T-helper 2 cell (primary cell): ENCODE results near the gene ZSCAN23.
"Not testable (repeated sequence)": the region's sequence is repeated elsewhere in the genome, so short reads cannot be mapped to it uniquely, and the experiment has no call there.

Source experiments
- DNase-seq, 5 experiments: peaks; one replicate each; pipeline versions ENCODE4 v3.0.0 to v3.0.0-alpha.2; 2012 to 2022

The ZSCAN23 gene

DNA sequence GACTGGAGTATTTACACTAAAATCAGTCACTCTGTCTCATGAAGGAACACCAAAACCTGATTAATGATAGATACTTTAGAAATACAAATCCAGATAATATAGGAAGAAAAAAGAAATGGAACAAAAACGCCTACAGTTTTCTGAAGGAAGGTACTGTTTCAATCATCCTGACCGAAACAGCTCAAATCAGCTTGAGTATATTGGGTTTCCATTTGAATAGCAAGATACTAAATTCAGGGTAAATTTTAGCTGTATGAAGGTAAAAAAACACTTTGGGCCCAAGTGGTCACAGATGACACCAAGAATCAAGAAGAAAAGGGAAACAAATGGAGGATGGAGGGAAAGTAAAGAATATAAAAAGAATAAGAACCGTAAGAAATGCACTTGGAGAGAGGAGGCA lies 6.9 kb downstream of the ZSCAN23 start:
- DNase-seq: no peak

DNA sequence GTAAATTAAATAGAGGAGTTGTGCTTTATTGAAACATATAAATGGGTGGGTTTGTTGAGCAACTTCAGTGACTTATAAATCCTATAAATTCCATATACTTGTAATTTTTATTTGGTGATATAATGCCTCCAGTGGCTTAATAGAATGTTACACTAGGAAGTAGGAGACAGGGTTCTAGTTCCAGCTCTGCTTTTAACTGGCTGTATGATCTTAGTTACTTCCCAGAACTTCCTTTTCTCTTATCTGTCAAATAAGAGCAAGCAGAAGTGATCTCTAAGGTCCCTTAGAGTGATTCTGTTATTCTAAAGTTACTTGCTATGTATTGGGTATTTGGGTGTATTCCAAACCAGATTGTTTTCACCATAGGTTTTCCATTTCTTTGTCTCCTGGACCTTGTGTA lies 10.2 kb downstream of the ZSCAN23 start:
- DNase-seq: no peak

DNA sequence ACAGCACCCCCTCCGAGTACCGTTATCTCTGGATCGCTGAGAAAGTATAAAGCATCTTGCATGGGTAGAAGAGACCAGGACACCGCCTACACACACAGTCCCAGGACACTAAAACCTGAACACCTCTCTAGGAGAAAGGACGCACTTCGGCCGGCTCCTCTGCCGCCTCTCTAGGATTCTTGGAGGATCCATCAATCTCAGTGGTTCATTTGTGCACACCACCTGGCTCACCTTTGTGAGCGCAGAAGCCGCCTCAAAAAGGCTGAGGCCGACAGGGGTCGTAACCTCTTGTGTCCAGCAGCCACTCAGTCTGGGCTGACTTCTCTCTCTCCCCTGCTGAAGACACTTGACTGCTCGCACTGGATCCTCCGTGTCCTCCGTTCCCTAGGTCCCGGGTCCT lies 13.5 kb downstream of the ZSCAN23 start:
- no peak for DNase-seq

DNA sequence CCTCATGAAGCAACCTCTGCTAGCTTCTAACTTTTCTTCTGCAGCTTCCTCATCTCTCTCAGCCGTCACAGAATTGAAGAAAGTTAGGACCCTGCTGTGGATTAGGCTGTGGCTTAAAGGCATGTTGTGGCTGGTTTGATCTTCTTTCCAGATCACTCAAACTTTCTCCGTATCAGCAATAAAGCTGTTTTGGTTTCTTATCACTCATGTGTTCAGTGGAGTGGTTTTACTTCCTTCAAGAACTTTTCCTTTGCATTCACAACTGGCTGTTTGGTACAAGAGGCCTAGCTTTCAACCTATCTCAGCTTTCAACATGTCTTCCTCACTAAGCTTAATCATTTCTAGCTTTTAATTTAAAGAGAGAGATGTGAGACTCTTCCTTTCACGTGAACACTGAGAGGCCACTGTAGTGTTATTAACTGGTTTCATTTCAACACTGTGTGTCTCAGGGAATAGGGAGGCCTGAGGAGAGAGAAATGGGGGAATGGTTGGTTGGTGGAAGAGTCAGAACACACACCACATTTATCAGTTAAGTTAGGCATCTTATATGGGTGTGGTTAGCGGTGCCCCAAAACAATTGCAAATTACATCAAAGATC lies 17.2 kb downstream of the ZSCAN23 start:
- peak in 1 of 5 experiments; percentile 76 for DNase-seq

DNA sequence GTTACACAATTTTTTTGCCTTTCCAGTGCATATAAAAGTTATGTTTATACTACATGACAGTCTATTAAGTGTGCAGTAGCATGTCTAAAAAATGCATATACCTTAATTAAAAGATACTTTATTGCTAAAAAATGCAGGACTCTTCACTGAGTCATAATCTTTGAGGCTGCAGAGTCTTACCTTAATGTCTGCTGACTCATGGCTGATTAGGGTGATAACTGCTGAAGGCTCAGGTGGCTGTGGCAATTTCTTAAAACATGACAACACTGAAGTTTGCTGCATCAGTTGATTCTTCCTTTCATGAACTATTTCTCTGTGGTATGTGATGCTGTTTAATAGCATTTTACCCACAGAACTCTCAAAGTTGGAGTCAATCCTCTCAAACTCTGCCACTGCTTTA lies 19.1 kb downstream of the ZSCAN23 start:
- peak in 1 of 5 experiments; percentile 73 for DNase-seq

DNA sequence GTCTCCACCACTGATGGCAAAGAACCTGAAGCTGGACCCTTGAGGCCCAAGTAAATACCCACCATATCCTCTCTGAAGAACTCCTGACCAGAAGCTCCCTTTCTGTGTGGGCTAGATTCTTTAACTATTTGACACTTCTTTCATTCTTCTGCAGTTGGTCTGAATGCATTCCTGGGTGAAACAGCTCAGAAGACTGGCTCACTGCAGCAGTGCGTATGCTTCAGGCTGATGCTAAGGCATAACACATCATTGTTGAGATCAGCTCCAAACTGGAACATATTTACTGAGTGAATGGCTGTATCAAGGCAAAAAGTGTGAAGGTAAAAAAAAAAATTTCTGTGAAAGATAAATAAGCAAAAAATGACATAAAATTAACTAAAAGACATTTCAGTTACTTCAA lies 19.7 kb downstream of the ZSCAN23 start:
- no peak for DNase-seq

DNA sequence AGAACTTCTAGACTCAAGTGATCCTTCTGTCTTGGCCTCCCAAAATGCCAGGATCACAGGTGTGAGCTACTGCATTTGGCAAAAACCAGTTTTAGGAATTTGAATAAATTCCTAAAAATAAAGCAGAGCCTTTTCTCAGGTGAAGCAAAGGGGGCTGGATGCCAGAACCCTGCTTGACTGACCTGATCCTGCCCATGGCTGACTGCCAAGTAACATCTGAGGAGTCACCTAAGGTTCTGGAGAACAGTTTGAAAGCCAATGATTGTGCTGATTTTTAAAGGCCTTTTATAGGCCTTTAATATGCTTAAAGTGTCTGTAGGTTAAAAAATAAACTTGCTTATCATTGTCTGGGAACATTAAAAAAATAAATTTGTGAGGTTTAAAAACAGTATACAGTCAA lies 29.6 kb downstream of the ZSCAN23 start:
- no peak for DNase-seq

DNA sequence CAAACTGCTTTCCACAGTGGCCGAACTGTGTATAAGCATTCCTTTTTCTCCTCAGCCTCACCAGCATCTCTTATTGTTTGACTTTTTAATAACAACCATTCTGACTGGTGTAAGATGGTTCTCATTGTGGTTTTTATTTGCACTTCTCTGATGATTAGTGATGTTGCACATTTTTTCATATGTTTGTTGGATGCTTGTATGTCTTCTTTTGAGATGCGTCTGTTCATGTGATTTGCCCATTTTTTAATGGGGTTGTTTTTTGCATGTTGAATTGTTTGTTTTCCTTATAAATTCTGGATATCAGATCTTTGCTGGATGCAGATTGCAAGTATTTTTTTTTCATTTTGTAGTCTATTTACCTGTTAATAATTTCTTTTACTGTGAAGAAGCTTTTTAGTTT lies 32.5 kb downstream of the ZSCAN23 start:
- DNase-seq: no peak

DNA sequence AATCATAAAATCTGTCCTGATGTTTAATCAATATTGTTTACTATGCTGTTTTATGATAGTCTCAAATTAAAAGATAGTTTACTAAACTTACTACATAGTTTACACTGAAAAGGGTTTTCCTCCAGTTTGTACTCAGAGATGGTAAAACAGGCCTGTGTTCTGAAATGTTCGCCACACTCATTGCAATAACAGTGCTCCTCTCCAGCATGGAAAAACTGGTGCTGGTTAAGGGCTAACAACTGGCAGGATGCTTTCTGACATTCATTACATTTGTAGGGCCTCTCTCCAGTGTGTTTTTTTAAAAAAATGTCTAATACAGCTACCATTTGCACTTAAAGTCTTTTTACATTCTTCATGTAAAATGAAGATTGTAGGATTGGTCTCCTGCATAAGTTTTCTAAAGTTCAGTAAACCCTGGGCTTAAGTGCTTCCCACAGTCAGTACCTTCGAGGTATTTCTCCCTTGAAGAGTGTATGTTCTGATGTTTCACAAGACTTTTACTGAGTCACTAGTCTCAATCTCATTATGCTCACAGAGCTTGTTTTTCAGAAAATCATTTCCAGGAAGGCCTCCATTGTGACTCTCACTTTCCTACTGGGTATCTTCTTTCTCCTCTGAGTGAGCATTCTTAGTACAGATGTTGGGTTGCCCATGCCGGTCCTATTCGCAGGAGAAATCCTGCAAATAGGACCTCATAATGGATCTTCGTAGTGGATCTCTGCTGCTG lies 35.1 kb downstream of the ZSCAN23 start:
- DNase-seq: no peak

DNA sequence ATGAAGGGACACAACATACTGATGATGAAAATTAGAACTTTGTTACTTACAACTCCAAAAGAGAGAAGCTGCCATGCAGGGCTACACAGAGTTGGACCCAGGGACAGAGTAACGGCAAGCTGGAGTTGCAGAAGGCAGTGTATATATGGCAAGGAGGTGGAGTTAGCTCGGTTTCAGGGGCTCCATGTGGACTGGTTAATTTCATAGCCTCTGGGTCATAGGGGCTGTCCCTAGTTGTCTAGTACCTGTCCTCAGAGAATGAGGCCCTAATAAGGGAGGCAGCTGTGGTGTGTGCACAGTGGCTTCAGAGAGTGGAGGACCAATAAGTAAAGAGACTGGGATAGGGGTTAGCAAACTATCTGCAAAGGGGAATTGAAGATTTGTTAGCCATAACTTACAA lies 35.9 kb downstream of the ZSCAN23 start:
- DNase-seq: no peak

DNA sequence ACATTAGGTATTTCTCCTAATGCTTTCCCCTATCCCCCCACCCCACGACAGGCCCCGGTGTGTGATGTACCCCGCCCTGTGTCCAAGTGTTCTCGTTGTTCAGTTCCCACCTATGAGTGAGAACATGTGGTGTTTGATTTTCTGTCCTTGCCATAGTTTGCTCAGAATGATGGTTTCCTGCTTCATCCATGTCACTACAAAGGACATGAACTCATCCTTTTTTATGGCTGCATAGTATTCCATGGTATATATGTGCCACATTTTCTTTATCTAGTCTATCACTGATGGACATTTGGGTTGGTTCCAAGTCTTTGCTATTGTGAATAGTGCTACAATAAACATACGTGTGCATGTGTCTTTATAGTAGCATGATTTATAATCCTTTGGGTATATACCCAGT lies 39.4 kb downstream of the ZSCAN23 start:
- not testable (repeated sequence) for DNase-seq

DNA sequence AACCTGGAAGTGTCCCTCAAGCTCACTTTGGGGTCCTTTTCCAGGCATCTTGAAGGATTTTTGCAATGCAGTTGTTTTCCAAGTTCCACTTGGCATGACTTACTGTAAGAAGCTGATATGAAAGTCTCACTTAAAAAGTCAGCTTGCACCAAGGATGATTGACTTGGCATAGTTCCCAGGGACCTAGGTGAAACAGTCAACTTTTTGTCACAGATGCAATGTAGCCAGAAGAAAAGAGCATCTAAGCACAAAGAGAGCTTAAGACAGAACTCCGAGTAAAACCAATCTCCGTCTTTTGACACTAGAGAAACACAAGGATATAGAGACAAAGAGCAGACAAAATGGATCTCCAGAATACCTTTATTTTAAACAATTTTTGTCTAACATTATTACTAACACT lies 41.1 kb downstream of the ZSCAN23 start:
- DNase-seq: no peak

DNA sequence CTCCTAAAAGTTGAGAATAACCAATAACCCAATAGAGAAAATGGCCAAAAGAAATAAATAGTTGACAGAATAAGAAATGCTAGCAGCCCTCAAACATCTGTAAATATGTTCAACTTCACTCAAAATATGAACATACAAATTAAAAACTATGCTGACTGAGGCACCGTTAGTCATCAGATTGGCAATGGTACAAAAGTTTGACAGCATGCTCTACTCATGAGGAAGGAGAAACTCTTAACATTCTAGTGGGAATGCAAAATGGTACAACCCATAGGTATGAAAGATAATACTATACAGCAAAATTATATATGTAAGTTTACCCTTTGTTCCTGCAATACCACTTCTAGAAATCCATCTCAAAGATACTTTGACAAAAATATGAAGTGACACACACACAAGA lies 42.1 kb downstream of the ZSCAN23 start:
- no peak for DNase-seq

DNA sequence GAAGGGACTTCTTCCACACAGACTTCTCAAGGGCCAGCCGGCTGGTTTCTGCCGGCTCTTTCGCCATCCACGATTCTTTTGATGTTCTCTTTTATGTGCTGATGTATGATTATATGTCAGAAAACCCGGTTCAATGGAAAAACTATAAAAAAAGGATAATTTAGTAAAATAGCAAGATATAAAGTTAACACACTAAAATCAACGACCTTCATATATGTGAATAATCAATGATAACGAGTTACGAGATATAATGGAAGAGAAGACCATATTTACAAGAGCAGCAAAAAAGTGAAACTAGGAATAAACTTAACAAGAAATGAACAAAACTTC lies 43.2 kb downstream of the ZSCAN23 start:
- DNase-seq: no peak

DNA sequence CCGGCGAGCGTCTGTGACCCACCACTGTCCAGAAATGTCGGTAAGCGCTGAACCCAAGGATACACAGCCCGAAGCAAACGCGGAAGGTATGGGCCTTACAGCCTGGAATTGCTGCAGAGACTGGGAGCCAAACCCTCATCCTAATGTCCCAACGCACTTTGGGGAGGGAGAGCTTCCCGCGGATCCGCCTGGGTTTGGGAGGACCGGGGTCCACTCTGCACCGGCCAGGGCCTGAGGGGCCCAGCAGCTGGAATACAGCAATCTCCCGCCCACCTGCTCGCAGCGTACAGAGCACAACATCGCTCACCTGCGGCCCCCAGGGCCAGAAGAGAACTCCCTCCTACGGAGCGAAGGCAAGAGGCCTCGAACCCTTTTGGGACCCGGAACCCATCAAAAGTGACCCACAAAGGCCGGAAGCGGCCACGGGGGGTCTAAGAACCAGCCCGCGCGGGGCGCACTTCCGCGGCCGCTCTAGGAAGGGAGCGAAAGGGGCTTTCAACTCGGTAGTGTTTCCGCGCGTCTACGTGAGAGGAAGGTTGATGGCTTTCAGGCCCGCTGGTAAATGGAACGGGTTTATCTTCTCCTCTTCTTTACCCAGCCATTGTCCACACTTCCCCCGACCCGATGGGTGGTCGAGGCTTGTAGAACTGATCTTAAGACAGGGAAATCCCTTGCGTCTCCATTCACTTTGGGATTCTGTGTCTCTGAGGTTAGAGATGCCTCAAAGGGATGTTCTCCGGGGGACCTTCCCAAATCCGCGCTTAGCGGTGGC lies 43.8 kb downstream of the ZSCAN23 start, which contains the start of gene ZSCAN12:
Gene ZSCAN12 (minus strand): TSS at position 398 of the 772 bp plus-strand sequence. CDS start 1,342 bp downstream, outside the sequence.
- peak; percentile 42 to 93 (median 61) for DNase-seq

DNA sequence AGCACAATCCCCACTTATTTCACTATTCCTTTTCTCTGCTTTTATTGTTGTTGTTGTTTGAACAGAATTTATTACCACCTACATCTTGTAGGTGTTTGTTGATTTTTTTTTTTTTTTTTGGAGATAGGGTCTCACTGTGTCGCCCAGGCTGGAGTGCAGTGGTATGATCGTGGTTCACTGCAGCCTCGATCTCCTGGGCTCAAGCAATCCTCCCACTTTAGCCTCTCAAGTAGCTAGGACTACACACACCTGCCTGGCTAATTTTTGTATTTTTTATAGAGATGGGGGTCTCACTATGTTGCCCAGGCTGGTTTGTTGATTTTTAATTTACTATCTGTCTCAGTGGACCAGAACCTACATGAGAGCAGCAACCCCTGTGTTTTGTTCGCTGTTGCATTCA lies 47.4 kb downstream of the ZSCAN23 start:
- DNase-seq: no peak

DNA sequence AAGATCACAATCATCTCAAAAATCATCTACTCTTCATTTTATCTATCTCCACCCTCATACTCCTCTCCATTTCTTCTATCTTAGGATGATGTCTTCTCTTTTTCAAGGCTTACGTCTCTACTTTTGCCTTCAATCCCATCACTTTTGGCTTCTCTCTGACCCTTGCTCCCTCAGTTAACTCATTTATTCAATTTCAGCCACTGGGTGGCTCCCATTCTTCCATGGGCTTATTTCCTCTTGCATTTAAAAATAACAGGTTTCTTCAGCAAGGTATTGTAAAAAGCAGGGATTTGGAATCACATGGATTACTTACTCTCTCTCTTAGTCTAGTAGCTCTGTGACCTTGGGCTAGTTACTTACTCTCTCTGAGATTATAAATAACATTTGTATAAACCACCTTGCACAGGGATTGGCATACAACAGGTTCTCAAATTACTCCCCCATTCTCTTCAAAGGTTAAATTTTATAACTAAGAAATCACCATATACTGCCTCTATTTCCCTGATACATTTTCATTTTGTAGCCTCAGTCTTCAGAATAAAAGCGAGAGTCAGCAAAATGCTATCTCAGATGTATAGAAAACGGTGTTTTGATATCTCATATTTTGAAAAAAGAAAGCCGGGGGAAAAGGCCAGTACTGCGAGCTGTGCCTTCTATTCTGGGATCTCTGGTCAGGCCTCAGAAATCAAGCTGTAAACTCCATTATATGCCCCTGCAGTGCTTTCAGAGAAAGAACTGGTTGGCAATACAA lies 49.2 kb downstream of the ZSCAN23 start:
- DNase-seq: no peak

DNA sequence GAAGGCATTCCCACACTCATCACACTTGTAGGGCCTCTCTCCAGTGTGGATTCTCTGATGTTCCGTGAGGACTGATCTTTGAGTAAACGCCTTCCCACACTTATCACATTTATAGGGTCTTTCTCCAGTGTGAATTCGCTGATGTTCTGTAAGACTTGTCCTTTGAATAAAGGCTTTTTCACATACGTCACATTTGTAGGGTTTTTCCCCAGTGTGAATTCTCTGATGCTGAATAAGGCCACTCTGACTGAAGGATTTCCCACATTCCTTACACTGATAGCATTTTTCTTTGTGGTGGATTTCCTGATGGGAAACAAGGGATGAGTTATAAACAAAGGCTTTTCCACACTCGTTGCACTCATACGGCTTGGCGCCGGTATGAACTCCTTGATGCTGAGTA lies 52.6 kb downstream of the ZSCAN23 start:
- DNase-seq: no peak

DNA sequence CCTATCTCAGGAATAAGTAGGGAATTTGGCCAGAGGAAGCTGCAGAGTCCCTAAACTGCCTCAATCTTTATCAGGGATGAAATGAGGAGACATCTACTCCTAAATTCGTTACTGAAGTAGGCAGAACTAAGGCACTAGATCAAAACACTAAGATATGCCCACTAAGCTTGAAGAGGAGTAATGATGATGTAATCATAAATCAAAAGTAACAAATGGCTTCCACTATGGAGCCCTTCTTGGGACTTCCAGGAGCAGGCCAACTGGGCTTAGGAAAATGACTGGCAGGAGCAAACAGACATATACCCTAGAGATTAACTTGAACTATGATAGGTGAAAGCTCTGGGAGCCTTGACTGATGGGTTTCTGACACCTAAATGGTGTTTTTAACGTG lies 59.2 kb downstream of the ZSCAN23 start:
- DNase-seq: no peak

DNA sequence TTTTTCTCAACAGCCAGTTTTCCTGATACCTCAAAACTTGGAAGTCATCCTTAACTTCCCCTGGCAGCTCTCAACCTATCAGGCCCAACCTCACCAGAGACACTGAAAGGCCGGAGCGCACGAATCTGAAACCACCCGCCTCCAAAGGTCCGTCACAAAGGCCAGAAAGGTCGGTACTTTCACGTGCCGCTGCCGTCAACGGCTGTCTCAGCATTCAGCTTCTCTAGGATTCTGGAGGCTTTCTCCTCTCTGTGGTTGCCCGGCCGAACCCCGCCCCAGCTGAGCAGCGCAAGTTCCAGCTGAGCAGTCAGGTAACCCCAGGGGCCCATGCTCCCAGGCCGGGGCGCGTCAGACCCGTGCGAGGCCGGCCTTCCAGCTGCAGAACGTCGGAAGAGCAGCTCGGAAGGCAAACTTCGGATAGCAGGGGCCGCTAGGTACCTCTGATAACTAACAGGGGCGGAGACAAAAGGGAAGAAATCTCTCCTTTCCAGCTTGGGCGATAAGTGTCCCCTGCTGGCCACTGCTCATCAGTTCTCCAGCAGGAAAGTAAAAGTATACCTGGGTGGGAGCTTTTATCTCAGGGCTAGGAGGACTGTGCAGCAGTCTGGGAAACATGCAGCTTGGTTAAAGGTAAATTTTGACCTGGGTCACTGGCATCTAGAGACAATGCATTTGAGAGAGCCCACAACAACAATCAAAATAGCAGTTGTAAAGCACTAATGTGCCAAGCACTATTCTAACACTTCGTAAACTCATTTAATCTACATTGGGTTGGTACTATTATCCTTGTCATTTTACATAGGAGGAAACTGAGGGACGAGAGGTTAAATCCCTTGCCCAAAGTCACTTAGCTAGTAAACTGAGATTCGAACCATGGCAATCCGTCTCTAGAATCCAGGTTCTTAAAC lies 59.8 kb downstream of the ZSCAN23 start:
- no peak for DNase-seq
